Nephron progenitor cell (in vitro differentiated cells): ENCODE data around the gene CACNA1G.

ENCODE experiments used
- DNase-seq: peaks from one replicate; pipeline ENCODE4 v3.0.0; 2021
- H3K27ac Mint-ChIP-seq: 2 replicates; pipeline ENCODE4 v1.8.0; 2021; ENCODE audit warnings: mild to moderate bottlenecking, moderate library complexity, mixed read lengths
- H3K27me3 Mint-ChIP-seq: 2 replicates; pipeline ENCODE4 v1.8.0; 2021; ENCODE audit warnings: mild to moderate bottlenecking, low read depth, mixed read lengths; ENCODE audit not compliant: poor library complexity
- H3K36me3 Mint-ChIP-seq: 2 replicates; pipeline ENCODE4 v1.8.0; 2021; ENCODE audit warnings: low read depth, mixed read lengths
- H3K4me1 Mint-ChIP-seq: 2 replicates; pipeline ENCODE4 v1.8.0; 2021; ENCODE audit warnings: mixed read lengths
- H3K4me3 Mint-ChIP-seq: 2 replicates; pipeline ENCODE4 v1.8.0; 2021; ENCODE audit warnings: mild to moderate bottlenecking, moderate library complexity, mixed read lengths
- H3K9me3 Mint-ChIP-seq: 2 replicates; pipeline ENCODE4 v1.8.0; 2021; ENCODE audit warnings: mild to moderate bottlenecking, moderate library complexity, mixed read lengths
- CTCF ChIP-seq: fragments of 200-600 bp; sonication (generic); IDR thresholded peaks from 2 replicates; pipeline ENCODE4 v1.5.0; 2021; ENCODE audit warnings: antibody characterized with exemption

Gene CACNA1G

GRCh38 chr17:50602836-50603235, 42.3 kb downstream of the CACNA1G start:
- TF ChIP-seq CTCF, result no peak
- no peak for DNase-seq
- Mint-ChIP-seq H3K27ac (no peak overlapping the region), H3K27me3 (peaks cover 46% of the 10 kb centered on the region), H3K36me3 (no peaks in the 10 kb centered on the region), H3K4me1 (peaks cover 48% of the 10 kb centered on the region), H3K9me3 (no peaks in the 10 kb centered on the region), H3K4me3 (no peak overlapping the region)

GRCh38 chr17:50603340-50603739, 42.8 kb downstream of the CACNA1G start:
- DNase-seq, result no peak
- peak; percentile 30 for TF ChIP-seq CTCF
- Mint-ChIP-seq H3K4me1 (peaks cover 48% of the 10 kb centered on the region), H3K4me3 (peak overlapping the region; percentile 49), H3K36me3 (no peaks in the 10 kb centered on the region), H3K27ac (no peak overlapping the region), H3K9me3 (no peaks in the 10 kb centered on the region), H3K27me3 (peaks cover 44% of the 10 kb centered on the region)

- no peak for TF ChIP-seq CTCF
- DNase-seq, result no peak
- no peak overlapping the region for H3K4me3 Mint-ChIP-seq
- no peaks in the 10 kb centered on the region for H3K36me3 Mint-ChIP-seq
- H3K4me1 Mint-ChIP-seq, result peaks cover 59% of the 10 kb centered on the region
- no peaks in the 10 kb centered on the region for H3K9me3 Mint-ChIP-seq
- H3K27me3 Mint-ChIP-seq, result peaks cover 40% of the 10 kb centered on the region
- H3K27ac Mint-ChIP-seq, result no peak overlapping the region
Measured at GRCh38 chr17:50604513-50604912, 44.0 kb downstream of the CACNA1G start.

- no peak for DNase-seq
- Mint-ChIP-seq H3K27ac (no peak overlapping the region), H3K36me3 (no peaks in the 10 kb centered on the region), H3K27me3 (peaks cover 34% of the 10 kb centered on the region), H3K4me3 (no peak overlapping the region), H3K4me1 (peaks cover 64% of the 10 kb centered on the region), H3K9me3 (no peaks in the 10 kb centered on the region)
- no peak for TF ChIP-seq CTCF
Measured at GRCh38 chr17:50605429-50605828, 44.9 kb downstream of the CACNA1G start.

GRCh38 chr17:50607522-50608175, 47.1 kb downstream of the CACNA1G start:
- peaks cover 51% of the 10 kb centered on the region for H3K4me1 Mint-ChIP-seq
- no peak for DNase-seq
- H3K4me3 Mint-ChIP-seq, result no peak overlapping the region
- no peak overlapping the region for H3K27ac Mint-ChIP-seq
- peaks cover 27% of the 10 kb centered on the region for H3K27me3 Mint-ChIP-seq
- H3K9me3 Mint-ChIP-seq, result no peaks in the 10 kb centered on the region
- TF ChIP-seq CTCF, result no peak
- H3K36me3 Mint-ChIP-seq, result no peaks in the 10 kb centered on the region

GRCh38 chr17:50608700-50609379, 48.3 kb downstream of the CACNA1G start:
- H3K9me3 Mint-ChIP-seq, result no peaks in the 10 kb centered on the region
- peaks cover 27% of the 10 kb centered on the region for H3K27me3 Mint-ChIP-seq
- no peak for TF ChIP-seq CTCF
- no peaks in the 10 kb centered on the region for H3K36me3 Mint-ChIP-seq
- H3K27ac Mint-ChIP-seq, result no peak overlapping the region
- peaks cover 44% of the 10 kb centered on the region for H3K4me1 Mint-ChIP-seq
- no peak overlapping the region for H3K4me3 Mint-ChIP-seq
- DNase-seq, result no peak
